Subcutaneous adipose tissue (tissue), 4 donors: ENCODE measurements around the gene DAB1. TPM values are rescaled to one million over a fixed set of nuclear protein-coding genes. Genes with fewer than 3 reads are reported as not detected.

ENCODE experiments used
- CTCF ChIP-seq: fragments of 450-650 bp; IDR thresholded peaks from one replicate; pipeline ENCODE4 v1.5.1; 2016; ENCODE audit warnings: low read depth, mild to moderate bottlenecking, control low read depth, antibody characterized with exemption, moderate library complexity
- total RNA-seq, 4 donors: library from RNA; depleted of rRNA; stranded (reverse); fragments of >200 nt; gene quantifications; one replicate each; pipeline ENCODE4 v1.1.0, GENCODE V29; 2016

DAB1 gene
- total RNA-seq, 4 donors from 2014 or later, result 0.22 to 0.98 (median 0.45) TPM

- no peak for TF ChIP-seq CTCF
Measured at GRCh38 chr1:57401671-57402070, 22.2 kb downstream of the DAB1 start.

- TF ChIP-seq CTCF, result no peak
Measured at GRCh38 chr1:57400048-57400447, 23.8 kb downstream of the DAB1 start.

- no peak for TF ChIP-seq CTCF
Measured at GRCh38 chr1:57393058-57393584, 30.7 kb downstream of the DAB1 start.

- no peak for TF ChIP-seq CTCF
Measured at GRCh38 chr1:57385336-57385735, 38.5 kb downstream of the DAB1 start.

GRCh38 chr1:57384901-57385300, 39.0 kb downstream of the DAB1 start:
- TF ChIP-seq CTCF, result no peak

- TF ChIP-seq CTCF, result no peak
Measured at GRCh38 chr1:57384284-57384683, 39.6 kb downstream of the DAB1 start.

GRCh38 chr1:57381871-57382270, 42.0 kb downstream of the DAB1 start:
- no peak for TF ChIP-seq CTCF
